Measurements from ENCODE around the gene SHPK.

DNA sequence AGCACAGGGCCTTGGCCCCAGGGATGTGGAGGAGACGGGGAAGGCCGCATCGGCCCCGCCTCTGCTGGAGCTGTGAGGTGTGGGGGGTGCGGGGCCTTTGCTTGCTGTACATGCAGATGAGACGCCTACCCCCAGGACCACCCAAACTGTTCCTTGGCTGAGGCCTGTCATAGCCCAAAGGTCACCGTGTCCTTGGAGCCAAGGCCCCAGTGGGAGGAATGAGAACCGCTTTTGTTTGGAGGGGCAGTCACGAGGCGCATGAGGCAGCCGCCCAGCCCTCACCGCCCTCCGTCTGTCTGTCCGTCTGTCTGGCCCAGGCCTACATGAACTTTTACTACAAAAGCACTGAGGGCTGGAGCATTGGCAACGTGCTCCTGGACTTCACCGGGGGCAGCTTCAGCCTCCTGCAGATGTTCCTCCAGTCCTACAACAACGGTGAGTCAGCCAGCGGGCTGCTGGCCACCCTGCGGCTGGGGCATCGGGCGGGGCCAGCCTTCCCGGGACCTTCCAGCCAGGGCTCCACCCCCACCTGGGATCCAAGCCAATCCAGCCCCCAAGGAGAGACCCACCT is 23.6 kb upstream of the SHPK start:
- TF ChIP-seq POLR2A (IDR thresholded peaks at IDR 0.05; ENCODE audit: borderline replicate concordance, extremely low read depth, insufficient read depth, insufficient read length), result no peak
- no peak; the same call in 1 of the 2 replicates for TF ChIP-seq JUND (IDR thresholded peaks at IDR 0.05)
- TF ChIP-seq, protein P1, sequence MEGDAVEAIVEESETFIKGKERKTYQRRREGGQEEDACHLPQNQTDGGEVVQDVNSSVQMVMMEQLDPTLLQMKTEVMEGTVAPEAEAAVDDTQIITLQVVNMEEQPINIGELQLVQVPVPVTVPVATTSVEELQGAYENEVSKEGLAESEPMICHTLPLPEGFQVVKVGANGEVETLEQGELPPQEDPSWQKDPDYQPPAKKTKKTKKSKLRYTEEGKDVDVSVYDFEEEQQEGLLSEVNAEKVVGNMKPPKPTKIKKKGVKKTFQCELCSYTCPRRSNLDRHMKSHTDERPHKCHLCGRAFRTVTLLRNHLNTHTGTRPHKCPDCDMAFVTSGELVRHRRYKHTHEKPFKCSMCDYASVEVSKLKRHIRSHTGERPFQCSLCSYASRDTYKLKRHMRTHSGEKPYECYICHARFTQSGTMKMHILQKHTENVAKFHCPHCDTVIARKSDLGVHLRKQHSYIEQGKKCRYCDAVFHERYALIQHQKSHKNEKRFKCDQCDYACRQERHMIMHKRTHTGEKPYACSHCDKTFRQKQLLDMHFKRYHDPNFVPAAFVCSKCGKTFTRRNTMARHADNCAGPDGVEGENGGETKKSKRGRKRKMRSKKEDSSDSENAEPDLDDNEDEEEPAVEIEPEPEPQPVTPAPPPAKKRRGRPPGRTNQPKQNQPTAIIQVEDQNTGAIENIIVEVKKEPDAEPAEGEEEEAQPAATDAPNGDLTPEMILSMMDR (IDR thresholded peaks at IDR 0.05 in 2 of 3, conservative IDR thresholded peaks at IDR 0.05 in 1 of 3; ENCODE audit: borderline replicate concordance in 1 of 3, insufficient read depth in 1 of 3, low read depth in 2 of 3, low read length in 2 of 3), result peak in 1 of 3 experiments; percentile 11; a peak in 1 of 6 replicates
- TF ChIP-seq, protein P2, sequence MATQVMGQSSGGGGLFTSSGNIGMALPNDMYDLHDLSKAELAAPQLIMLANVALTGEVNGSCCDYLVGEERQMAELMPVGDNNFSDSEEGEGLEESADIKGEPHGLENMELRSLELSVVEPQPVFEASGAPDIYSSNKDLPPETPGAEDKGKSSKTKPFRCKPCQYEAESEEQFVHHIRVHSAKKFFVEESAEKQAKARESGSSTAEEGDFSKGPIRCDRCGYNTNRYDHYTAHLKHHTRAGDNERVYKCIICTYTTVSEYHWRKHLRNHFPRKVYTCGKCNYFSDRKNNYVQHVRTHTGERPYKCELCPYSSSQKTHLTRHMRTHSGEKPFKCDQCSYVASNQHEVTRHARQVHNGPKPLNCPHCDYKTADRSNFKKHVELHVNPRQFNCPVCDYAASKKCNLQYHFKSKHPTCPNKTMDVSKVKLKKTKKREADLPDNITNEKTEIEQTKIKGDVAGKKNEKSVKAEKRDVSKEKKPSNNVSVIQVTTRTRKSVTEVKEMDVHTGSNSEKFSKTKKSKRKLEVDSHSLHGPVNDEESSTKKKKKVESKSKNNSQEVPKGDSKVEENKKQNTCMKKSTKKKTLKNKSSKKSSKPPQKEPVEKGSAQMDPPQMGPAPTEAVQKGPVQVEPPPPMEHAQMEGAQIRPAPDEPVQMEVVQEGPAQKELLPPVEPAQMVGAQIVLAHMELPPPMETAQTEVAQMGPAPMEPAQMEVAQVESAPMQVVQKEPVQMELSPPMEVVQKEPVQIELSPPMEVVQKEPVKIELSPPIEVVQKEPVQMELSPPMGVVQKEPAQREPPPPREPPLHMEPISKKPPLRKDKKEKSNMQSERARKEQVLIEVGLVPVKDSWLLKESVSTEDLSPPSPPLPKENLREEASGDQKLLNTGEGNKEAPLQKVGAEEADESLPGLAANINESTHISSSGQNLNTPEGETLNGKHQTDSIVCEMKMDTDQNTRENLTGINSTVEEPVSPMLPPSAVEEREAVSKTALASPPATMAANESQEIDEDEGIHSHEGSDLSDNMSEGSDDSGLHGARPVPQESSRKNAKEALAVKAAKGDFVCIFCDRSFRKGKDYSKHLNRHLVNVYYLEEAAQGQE (IDR thresholded peaks at IDR 0.05; ENCODE audit: low read depth), result no peak
- no peak for TF ChIP-seq RAD21 (IDR thresholded peaks at IDR 0.05; ENCODE audit: low read depth)
- peak; percentile 41 for TF ChIP-seq SP1 (IDR thresholded peaks at IDR 0.05; ENCODE audit: low read depth)
- TF ChIP-seq, protein P3, sequence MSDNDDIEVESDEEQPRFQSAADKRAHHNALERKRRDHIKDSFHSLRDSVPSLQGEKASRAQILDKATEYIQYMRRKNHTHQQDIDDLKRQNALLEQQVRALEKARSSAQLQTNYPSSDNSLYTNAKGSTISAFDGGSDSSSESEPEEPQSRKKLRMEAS (IDR thresholded peaks at IDR 0.05), result no peak

Measured in HCT116 (cell line).